KMS-11 (cell line): Measurements from ENCODE around the gene SPTBN1.

Experiments used
- H2AFZ ChIP-seq: fragments of 200-600 bp; sonication (generic); 2 replicates; pipeline ENCODE4 v1.6.1; 2016; ENCODE audit warnings: antibody characterized with exemption, mixed run types, low read depth
- H3K27ac ChIP-seq: fragments of 200-600 bp; sonication (generic); 2 replicates; pipeline ENCODE4 v1.6.1; 2016; ENCODE audit warnings: mild to moderate bottlenecking, mixed run types
- H3K27me3 ChIP-seq: fragments of 200-600 bp; sonication (generic); 2 replicates; pipeline ENCODE4 v1.6.1; 2017; ENCODE audit warnings: mild to moderate bottlenecking, low read depth, mixed run types, moderate library complexity; ENCODE audit not compliant: insufficient read depth
- H3K36me3 ChIP-seq: fragments of 200-600 bp; sonication (generic); 2 replicates; pipeline ENCODE4 v1.6.1; 2017; ENCODE audit warnings: mild to moderate bottlenecking, mixed run types; ENCODE audit not compliant: insufficient read depth
- H3K4me1 ChIP-seq: fragments of 200-600 bp; sonication (generic); 2 replicates; pipeline ENCODE4 v1.6.1; 2016; ENCODE audit warnings: mild to moderate bottlenecking, low read depth, mixed run types; ENCODE audit not compliant: poor library complexity, severe bottlenecking
- H3K4me2 ChIP-seq: fragments of 200-600 bp; sonication (generic); 2 replicates; pipeline ENCODE4 v1.7.0; 2016; ENCODE audit warnings: mild to moderate bottlenecking, mixed run types
- H3K4me3 ChIP-seq: fragments of 200-600 bp; sonication (generic); IDR thresholded peaks from 2 replicates; pipeline ENCODE4 v1.6.1; 2017; ENCODE audit warnings: low read depth, low read length, mixed read lengths; ENCODE audit not compliant: insufficient read depth
- H3K79me2 ChIP-seq: fragments of 200-600 bp; sonication (generic); 2 replicates; pipeline ENCODE4 v1.6.1; 2016; ENCODE audit warnings: low read depth, mixed run types; ENCODE audit not compliant: insufficient read depth
- H3K9ac ChIP-seq: fragments of 200-600 bp; sonication (generic); 2 replicates; pipeline ENCODE4 v1.6.1; 2016; ENCODE audit warnings: mild to moderate bottlenecking, mixed run types
- H4K20me1 ChIP-seq: fragments of 200-600 bp; sonication (generic); 2 replicates; pipeline ENCODE4 v1.6.1; 2016; ENCODE audit warnings: mild to moderate bottlenecking, mixed run types; ENCODE audit not compliant: insufficient read depth
- TF ChIP-seq, protein P1 (sequence below): fragments of 200-600 bp; sonication (generic); conservative IDR thresholded peaks from 2 replicates; pipeline ENCODE4 v1.6.1; 2017; ENCODE audit warnings: low read depth, mild to moderate bottlenecking, antibody characterized with exemption, low read length, moderate library complexity, mixed read lengths

SPTBN1 gene

DNA sequence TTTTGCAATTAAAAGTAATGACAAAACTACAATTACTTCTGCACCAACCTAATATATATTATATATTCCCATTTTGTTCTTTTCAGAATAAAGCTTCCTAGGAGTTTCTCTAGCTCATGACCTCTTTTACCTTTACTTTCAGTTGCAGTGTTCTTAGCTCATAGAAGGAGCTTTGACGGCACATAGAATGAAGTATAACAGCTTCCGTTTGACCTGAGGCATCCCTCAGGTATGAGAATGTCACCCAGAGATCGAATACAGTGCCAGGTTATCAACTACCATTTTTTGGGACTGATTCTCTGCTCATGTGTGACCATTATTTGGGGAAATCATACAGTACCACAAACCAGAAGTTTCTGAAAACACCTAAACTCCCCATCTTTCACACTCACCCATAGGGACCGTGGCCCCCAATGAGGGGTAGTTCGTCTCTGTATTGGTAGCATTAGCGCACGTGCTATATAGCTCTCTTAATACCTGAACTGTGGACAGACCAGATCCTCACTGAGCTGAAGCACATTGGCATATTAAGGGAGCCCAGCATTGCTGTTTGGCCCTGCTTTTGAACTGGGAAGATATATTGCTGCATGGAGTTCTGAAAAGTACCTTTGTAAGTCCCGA is 123.0 kb downstream of the SPTBN1 start:
- Histone ChIP-seq H3K4me2 (no peak overlapping the region), H4K20me1 (peaks cover 20% of the 10 kb centered on the region), H3K9ac (no peak overlapping the region), H2AFZ (no peak overlapping the region), H3K36me3 (no peaks in the 10 kb centered on the region), H3K4me3 (no peak overlapping the region), H3K79me2 (peaks cover 99% of the 10 kb centered on the region), H3K27ac (no peak overlapping the region), H3K4me1 (peaks cover 67% of the 10 kb centered on the region), H3K27me3 (no peaks in the 10 kb centered on the region)
- TF ChIP-seq, protein P1, sequence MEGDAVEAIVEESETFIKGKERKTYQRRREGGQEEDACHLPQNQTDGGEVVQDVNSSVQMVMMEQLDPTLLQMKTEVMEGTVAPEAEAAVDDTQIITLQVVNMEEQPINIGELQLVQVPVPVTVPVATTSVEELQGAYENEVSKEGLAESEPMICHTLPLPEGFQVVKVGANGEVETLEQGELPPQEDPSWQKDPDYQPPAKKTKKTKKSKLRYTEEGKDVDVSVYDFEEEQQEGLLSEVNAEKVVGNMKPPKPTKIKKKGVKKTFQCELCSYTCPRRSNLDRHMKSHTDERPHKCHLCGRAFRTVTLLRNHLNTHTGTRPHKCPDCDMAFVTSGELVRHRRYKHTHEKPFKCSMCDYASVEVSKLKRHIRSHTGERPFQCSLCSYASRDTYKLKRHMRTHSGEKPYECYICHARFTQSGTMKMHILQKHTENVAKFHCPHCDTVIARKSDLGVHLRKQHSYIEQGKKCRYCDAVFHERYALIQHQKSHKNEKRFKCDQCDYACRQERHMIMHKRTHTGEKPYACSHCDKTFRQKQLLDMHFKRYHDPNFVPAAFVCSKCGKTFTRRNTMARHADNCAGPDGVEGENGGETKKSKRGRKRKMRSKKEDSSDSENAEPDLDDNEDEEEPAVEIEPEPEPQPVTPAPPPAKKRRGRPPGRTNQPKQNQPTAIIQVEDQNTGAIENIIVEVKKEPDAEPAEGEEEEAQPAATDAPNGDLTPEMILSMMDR = no peak

DNA sequence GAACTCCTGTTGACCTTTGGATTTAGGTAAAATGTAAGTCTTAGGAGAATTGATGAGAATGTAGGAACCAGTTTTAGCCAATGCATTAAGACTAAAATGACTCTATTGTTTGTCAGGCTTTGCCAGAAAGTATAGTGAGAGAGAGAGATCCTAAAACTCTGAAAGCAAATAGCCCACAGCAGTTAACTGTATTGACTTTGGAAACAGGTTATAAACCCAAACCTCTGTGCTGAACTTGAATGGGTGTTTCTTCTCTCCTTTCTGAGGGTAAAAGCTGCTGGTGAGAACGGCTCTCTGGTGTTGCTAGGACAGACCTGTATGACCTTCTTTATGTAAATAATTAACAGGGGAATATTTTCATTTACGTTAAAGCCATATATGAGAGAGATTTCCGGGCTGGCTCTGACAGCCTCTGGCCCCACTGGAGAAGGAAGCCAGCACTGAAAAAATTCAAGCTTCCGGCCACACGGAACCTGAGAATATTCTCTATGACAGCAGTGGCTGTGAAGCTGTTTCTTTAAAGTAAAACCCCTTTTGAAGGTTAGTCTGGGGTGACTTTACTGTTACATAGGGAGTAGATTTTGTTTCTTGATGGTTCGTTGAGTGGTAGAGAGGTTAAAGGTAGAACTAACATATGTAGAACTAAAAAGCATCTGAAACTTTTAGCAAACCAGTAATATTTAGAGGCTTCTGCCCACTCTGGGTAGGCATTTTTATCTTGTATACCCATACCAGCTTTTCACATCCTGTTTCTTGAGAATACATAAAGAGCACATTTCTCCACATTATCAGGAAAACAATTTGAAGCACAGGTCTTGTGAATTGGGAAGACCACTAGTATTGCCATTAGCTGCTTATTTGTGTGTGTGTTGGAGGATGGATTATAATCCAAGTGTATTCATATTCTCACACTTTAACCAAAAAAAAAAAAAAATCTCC is 123.8 kb downstream of the SPTBN1 start:
- no peak overlapping the region for H3K4me3 ChIP-seq
- peaks cover 25% of the 10 kb centered on the region for H4K20me1 ChIP-seq
- H3K79me2 ChIP-seq = peaks cover 99% of the 10 kb centered on the region
- no peak overlapping the region for H3K4me2 ChIP-seq
- no peaks in the 10 kb centered on the region for H3K27me3 ChIP-seq
- H3K9ac ChIP-seq = no peak overlapping the region
- no peak overlapping the region for H2AFZ ChIP-seq
- TF ChIP-seq, protein P1 = no peak
- no peaks in the 10 kb centered on the region for H3K36me3 ChIP-seq
- peaks cover 66% of the 10 kb centered on the region for H3K4me1 ChIP-seq
- no peak overlapping the region for H3K27ac ChIP-seq

DNA sequence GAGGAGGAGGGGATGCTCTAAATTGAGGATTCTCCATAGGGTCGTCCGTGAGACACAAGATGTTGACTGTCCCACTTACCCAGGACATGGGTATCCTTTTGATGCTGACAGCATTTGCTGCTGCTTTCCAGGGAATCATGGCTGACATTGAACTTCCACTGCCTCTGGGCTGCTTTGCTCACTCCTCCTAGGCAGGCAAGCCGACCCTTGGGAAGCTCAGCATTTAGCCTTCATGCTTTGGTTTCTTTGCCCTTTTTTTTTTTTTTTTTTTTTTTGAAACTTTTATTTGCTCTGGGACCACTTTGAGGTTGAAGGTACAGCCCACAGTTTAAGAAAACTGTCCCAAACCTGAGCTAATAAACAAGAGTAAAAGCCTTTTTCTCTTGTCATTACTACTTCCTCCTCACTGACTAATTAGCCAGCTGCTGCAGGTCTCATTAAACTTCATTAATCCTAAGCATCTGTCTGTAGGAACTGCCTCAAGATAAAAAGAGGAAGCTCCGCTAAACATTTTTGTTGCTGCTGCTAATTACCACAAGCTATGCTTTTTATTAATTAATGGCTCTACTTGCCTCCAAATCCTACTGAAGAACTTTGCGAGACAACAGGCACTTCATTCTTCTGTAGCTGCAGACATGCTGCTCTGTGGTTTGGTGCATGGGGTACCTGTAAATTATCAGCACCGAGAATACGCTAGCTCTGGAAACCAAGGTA is 125.4 kb downstream of the SPTBN1 start:
- Histone ChIP-seq H3K27ac (no peak overlapping the region), H3K4me1 (peaks cover 59% of the 10 kb centered on the region), H2AFZ (no peak overlapping the region), H3K27me3 (no peaks in the 10 kb centered on the region), H4K20me1 (peaks cover 36% of the 10 kb centered on the region), H3K79me2 (peaks cover 99% of the 10 kb centered on the region), H3K36me3 (no peaks in the 10 kb centered on the region), H3K4me3 (no peak overlapping the region), H3K4me2 (no peak overlapping the region), H3K9ac (no peak overlapping the region)
- TF ChIP-seq, protein P1 = no peak

DNA sequence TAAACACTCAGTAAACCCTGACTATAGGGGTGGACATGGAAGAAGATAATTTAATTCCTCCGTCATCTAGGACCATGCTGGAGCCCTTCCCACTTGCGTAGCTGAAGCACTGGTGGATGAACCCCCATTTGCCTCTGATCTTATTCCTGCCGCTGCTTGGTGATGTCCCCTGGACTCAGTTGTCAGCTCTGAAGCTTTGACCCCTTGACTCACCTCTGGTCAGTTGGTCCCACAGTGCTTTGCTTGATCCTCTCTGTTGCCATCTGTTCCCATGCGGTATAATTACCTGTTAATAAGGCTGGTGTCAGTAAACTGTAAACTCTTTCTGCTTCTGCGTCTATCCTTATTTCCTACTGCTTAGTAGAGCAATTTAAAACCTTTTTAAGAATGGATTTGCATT is 126.9 kb downstream of the SPTBN1 start:
- Histone ChIP-seq H3K79me2 (peaks cover 99% of the 10 kb centered on the region), H3K4me2 (no peak overlapping the region), H3K27ac (no peak overlapping the region), H3K36me3 (no peaks in the 10 kb centered on the region), H3K4me3 (no peak overlapping the region), H4K20me1 (peaks cover 38% of the 10 kb centered on the region), H3K27me3 (no peaks in the 10 kb centered on the region), H3K4me1 (peaks cover 50% of the 10 kb centered on the region), H3K9ac (no peak overlapping the region), H2AFZ (no peak overlapping the region)
- TF ChIP-seq, protein P1 = no peak
